ENCODE data around the gene DUSP1. TPM values are rescaled to one million over a fixed set of nuclear protein-coding genes. Genes with fewer than 3 reads are reported as not detected.
A peak's percentile ranks its signal among the peaks of the same experiment; 100 is the strongest.

The DUSP1 gene
- total and polyA plus RNA-seq, 2 of the 13 experiments (the other 11 are each of a cell fraction or from before 2014, with no cell fraction given) = 27.1 to 55.5 TPM

DNA sequence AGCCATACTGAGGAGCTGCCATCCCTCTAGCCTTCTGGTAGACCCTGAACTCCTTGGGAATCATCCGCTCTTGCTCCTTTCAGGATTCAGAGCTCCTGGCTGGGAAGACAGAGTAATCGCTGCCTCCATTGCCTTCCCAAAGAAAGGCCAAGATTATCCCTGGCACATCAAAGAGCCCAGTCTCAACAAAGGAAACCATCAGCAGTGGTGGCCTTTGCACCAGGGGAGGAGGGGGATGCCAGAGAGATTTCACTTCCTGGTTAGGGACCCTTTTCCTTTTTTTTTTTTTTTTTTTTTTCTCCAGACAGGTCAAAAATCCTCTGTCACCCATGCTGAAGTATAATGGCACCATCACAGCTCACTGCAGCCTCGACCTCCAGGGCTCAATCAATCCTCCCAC, 47.1 kb upstream of the DUSP1 start:
- in situ Hi-C loops (cut with HindIII; ENCODE audit: extremely low pct_ligation_motif_present, low pct_unique_long_range_greater_than_20kb) (no loop called here), intact Hi-C loops (cut with micrococcal nuclease; ENCODE audit: unreplicated experiment) (no loop called here)
- Histone ChIP-seq H3K27me3 (ENCODE audit: control insufficient read depth in 1 of 2, insufficient read depth in 2 of 2, low read length in 2 of 2) (no peaks in the 10 kb centered on the region), H3K9me3 (ENCODE audit: low read length) (no peaks in the 10 kb centered on the region), H3K79me2 (ENCODE audit: insufficient read depth, low read length) (no peaks in the 10 kb centered on the region), H3K9ac (ENCODE audit: insufficient read depth, low read depth, low read length) (0 out of 2 replicates have a peak overlapping the region, but pooled peaks have one; percentile 15), H3K4me1 (ENCODE audit: insufficient read depth, low read length) (peaks cover 44% of the 10 kb centered on the region), H3K4me2 (ENCODE audit: low read depth, low read length) (peak overlapping the region; percentile 57), H4K20me1 (ENCODE audit: insufficient read depth, low read length) (no peaks in the 10 kb centered on the region), H3K36me3 (replicated peaks in 1 of 2; ENCODE audit: control insufficient read depth in 1 of 2, insufficient read depth in 2 of 2, low read length in 2 of 2) (no peaks in the 10 kb centered on the region), H2AFZ (ENCODE audit: low read length) (peak overlapping the region; percentile 32), H3K4me3 (replicated peaks in 1 of 3; ENCODE audit: insufficient read depth in 1 of 3, low read depth in 2 of 3, low read length in 3 of 3) (0 out of 6 replicates have a peak overlapping the region, but pooled peaks of 1 of the 3 experiments have one; percentile 30), H3K27ac (ENCODE audit: extremely low read length, insufficient read depth, low read length) (no peak overlapping the region)
- ChIA-PET CTCF (ENCODE audit: low intra/inter-chr PET ratio, low total read pairs) (no interaction called here), POLR2A (interaction anchor here (0.9 to 3.0 kb wide), 7 partner anchors 11 to 104 kb away, joined by 3 to 12 read pairs (median 6); partner anchors contain the start of genes DUSP1 and ERGIC1)
- DNase-seq (ENCODE audit: low spot score) (no peak), ATAC-seq (peak; percentile 33; the same call in 2 of the 3 replicates), FAIRE-seq (peak; percentile 8)
- WGBS (ENCODE audit: low lambda C conversion rate) = 53% methylated on average over 3 of the region's 3 CpGs
- BruUV-seq (replicated peaks) = no TSS peak
- TF ChIP-seq GFI1 (CRISPR knock-in tag; IDR thresholded peaks at IDR 0.05; ENCODE audit: borderline replicate concordance) (no peak), RFX3 (CRISPR knock-in tag; IDR thresholded peaks at IDR 0.05) (no peak), ZNF263 (CRISPR knock-in tag; IDR thresholded peaks at IDR 0.05) (peak; percentile 69), CCAR2 (optimal IDR thresholded peaks at IDR 0.05; ENCODE audit: low read depth, low read length) (no peak), SALL1 (CRISPR knock-in tag; IDR thresholded peaks at IDR 0.05) (peak; percentile 44), KAT7 (CRISPR knock-in tag; IDR thresholded peaks at IDR 0.05; ENCODE audit: borderline replicate concordance) (no peak), TOPORS (CRISPR knock-in tag; IDR thresholded peaks at IDR 0.05) (no peak), RCOR2 (CRISPR knock-in tag; IDR thresholded peaks at IDR 0.05) (no peak), PAXIP1 (CRISPR knock-in tag; conservative IDR thresholded peaks at IDR 0.05) (peak; percentile 65), RORA (CRISPR knock-in tag; IDR thresholded peaks at IDR 0.05) (no peak), HNF4G (IDR thresholded peaks at IDR 0.05; ENCODE audit: borderline replicate concordance, low read depth, low read length) (peak; percentile 58; the same call in 1 of the 2 replicates), HNF4G (CRISPR knock-in tag; IDR thresholded peaks at IDR 0.05; ENCODE audit: borderline replicate concordance, low read depth) (no peak), ELF3 (CRISPR knock-in tag; IDR thresholded peaks at IDR 0.05) (peak; percentile 62; the same call in 1 of the 2 replicates), ZEB1 (IDR thresholded peaks at IDR 0.05; ENCODE audit: insufficient replicate concordance, low read depth) (no peak), KDM6A (CRISPR knock-in tag; IDR thresholded peaks at IDR 0.05; ENCODE audit: low read depth) (0 out of 2 replicates have a peak, but pooled peaks have one; percentile 21), GABPA (IDR thresholded peaks at IDR 0.05; ENCODE audit: low read depth, low read length) (no peak), GABPA (CRISPR knock-in tag; IDR thresholded peaks at IDR 0.05; ENCODE audit: low read depth) (peak; percentile 47; the same call in 1 of the 2 replicates), RXRB (CRISPR knock-in tag; IDR thresholded peaks at IDR 0.05; ENCODE audit: borderline replicate concordance) (peak; percentile 5; the same call in 1 of the 2 replicates), MBD4 (IDR thresholded peaks at IDR 0.05; ENCODE audit: borderline replicate concordance, low read length) (no peak)
- TF ChIP-seq, protein P1, sequence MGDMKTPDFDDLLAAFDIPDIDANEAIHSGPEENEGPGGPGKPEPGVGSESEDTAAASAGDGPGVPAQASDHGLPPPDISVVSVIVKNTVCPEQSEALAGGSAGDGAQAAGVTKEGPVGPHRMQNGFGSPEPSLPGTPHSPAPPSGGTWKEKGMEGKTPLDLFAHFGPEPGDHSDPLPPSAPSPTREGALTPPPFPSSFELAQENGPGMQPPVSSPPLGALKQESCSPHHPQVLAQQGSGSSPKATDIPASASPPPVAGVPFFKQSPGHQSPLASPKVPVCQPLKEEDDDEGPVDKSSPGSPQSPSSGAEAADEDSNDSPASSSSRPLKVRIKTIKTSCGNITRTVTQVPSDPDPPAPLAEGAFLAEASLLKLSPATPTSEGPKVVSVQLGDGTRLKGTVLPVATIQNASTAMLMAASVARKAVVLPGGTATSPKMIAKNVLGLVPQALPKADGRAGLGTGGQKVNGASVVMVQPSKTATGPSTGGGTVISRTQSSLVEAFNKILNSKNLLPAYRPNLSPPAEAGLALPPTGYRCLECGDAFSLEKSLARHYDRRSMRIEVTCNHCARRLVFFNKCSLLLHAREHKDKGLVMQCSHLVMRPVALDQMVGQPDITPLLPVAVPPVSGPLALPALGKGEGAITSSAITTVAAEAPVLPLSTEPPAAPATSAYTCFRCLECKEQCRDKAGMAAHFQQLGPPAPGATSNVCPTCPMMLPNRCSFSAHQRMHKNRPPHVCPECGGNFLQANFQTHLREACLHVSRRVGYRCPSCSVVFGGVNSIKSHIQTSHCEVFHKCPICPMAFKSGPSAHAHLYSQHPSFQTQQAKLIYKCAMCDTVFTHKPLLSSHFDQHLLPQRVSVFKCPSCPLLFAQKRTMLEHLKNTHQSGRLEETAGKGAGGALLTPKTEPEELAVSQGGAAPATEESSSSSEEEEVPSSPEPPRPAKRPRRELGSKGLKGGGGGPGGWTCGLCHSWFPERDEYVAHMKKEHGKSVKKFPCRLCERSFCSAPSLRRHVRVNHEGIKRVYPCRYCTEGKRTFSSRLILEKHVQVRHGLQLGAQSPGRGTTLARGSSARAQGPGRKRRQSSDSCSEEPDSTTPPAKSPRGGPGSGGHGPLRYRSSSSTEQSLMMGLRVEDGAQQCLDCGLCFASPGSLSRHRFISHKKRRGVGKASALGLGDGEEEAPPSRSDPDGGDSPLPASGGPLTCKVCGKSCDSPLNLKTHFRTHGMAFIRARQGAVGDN (CRISPR knock-in tag; IDR thresholded peaks at IDR 0.05) = no peak
